H9 (cell line): ENCODE data around the gene SLC51B. TPM values are rescaled to one million over a fixed set of nuclear protein-coding genes. Genes with fewer than 3 reads are reported as not detected.

Experiments
- DNase-seq: peaks from one replicate; pipeline ENCODE4 v3.0.0-alpha.2; 2017
- H2AFZ ChIP-seq: one replicate; pipeline ENCODE4 v1.6.1; 2013; ENCODE audit warnings: mild to moderate bottlenecking, low read length, control low read depth, moderate library complexity
- H2AK5ac ChIP-seq: 2 replicates; pipeline ENCODE4 v1.6.1; 2013; ENCODE audit warnings: low read length, control low read depth, mixed read lengths; ENCODE audit not compliant: insufficient read length
- H2BK120ac ChIP-seq: one replicate; pipeline ENCODE4 v1.6.1; 2013; ENCODE audit warnings: low read depth, mild to moderate bottlenecking, low read length, control low read depth, inconsistent platforms; ENCODE audit not compliant: poor library complexity, severe bottlenecking
- H2BK12ac ChIP-seq: 2 replicates; pipeline ENCODE4 v1.6.1; 2013; ENCODE audit warnings: low read length, control low read depth, mixed read lengths, low read depth; ENCODE audit not compliant: insufficient read length
- H2BK15ac ChIP-seq: 2 replicates; pipeline ENCODE4 v1.6.1; 2013; ENCODE audit warnings: low read depth, low read length, control low read depth
- H2BK20ac ChIP-seq: one replicate; pipeline ENCODE4 v1.6.1; 2013; ENCODE audit warnings: low read depth, mild to moderate bottlenecking, low read length, control low read depth, inconsistent platforms; ENCODE audit not compliant: poor library complexity, severe bottlenecking
- H2BK5ac ChIP-seq: 2 replicates; pipeline ENCODE4 v1.6.1; 2013; ENCODE audit warnings: low read length, control low read depth, mixed read lengths; ENCODE audit not compliant: insufficient read length
- H3K14ac ChIP-seq: 2 replicates; pipeline ENCODE4 v1.6.1; 2013; ENCODE audit warnings: low read length, control low read depth; ENCODE audit not compliant: insufficient read depth
- H3K18ac ChIP-seq: 2 replicates; pipeline ENCODE4 v1.6.1; 2013; ENCODE audit warnings: low read depth, mild to moderate bottlenecking, mixed read lengths, low read length, control low read depth; ENCODE audit not compliant: insufficient read length
- H3K23ac ChIP-seq: 2 replicates; pipeline ENCODE4 v1.6.1; 2013; ENCODE audit warnings: low read length, control low read depth, mixed read lengths, low read depth; ENCODE audit not compliant: insufficient read length
- H3K23me2 ChIP-seq: 2 replicates; pipeline ENCODE4 v1.6.1; 2013; ENCODE audit warnings: low read depth, mild to moderate bottlenecking, mixed read lengths, low read length, control low read depth; ENCODE audit not compliant: insufficient read length, poor library complexity, severe bottlenecking
- H3K27ac ChIP-seq: 2 replicates; pipeline ENCODE4 v1.5.1; 2013; ENCODE audit warnings: low read length, control low read depth, mixed read lengths, low read depth; ENCODE audit not compliant: insufficient read length
- H3K27me3 ChIP-seq: 2 replicates; pipeline ENCODE4 v1.6.1; 2013; ENCODE audit warnings: low read length, control low read depth, inconsistent platforms; ENCODE audit not compliant: insufficient read depth
- H3K4ac ChIP-seq: 2 replicates; pipeline ENCODE4 v1.6.1; 2013; ENCODE audit warnings: low read depth, mild to moderate bottlenecking, control low read depth, inconsistent platforms, low read length, moderate library complexity
- H3K4me1 ChIP-seq: 2 replicates; pipeline ENCODE4 v1.6.1; 2013; ENCODE audit warnings: low read length, control low read depth, inconsistent platforms; ENCODE audit not compliant: insufficient read depth
- H3K4me2 ChIP-seq: 2 replicates; pipeline ENCODE4 v1.6.1; 2013; ENCODE audit warnings: low read length, control low read depth, mixed read lengths; ENCODE audit not compliant: insufficient read length, insufficient read depth
- H3K56ac ChIP-seq: 2 replicates; pipeline ENCODE4 v1.6.1; 2013; ENCODE audit warnings: low read depth, mild to moderate bottlenecking, mixed read lengths, low read length, control low read depth; ENCODE audit not compliant: insufficient read length
- H3K79me1 ChIP-seq: 2 replicates; pipeline ENCODE4 v1.6.1; 2013; ENCODE audit warnings: low read depth, mild to moderate bottlenecking, moderate library complexity, low read length, control low read depth, inconsistent platforms; ENCODE audit not compliant: insufficient read depth, poor library complexity, severe bottlenecking
- H3K79me2 ChIP-seq: 2 replicates; pipeline ENCODE4 v1.6.1; 2013; ENCODE audit warnings: low read length, control low read depth, inconsistent platforms; ENCODE audit not compliant: insufficient read depth
- H3K9ac ChIP-seq: 2 replicates; pipeline ENCODE4 v1.6.1; 2013; ENCODE audit warnings: low read length, control low read depth, mixed read lengths; ENCODE audit not compliant: insufficient read length; ENCODE audit errors: extremely low read depth
- H3K9me3 ChIP-seq: one replicate; pipeline ENCODE4 v1.6.1; 2013; ENCODE audit warnings: low read depth, low read length, inconsistent platforms; ENCODE audit not compliant: control insufficient read depth
- H3T11ph ChIP-seq: one replicate; pipeline ENCODE4 v1.6.1; 2013; ENCODE audit warnings: mild to moderate bottlenecking, low read length, control low read depth, inconsistent platforms
- H4K20me1 ChIP-seq: one replicate; pipeline ENCODE4 v1.6.1; 2013; ENCODE audit not compliant: control insufficient read depth, insufficient read length, insufficient read depth
- H4K5ac ChIP-seq: 2 replicates; pipeline ENCODE4 v1.6.1; 2013; ENCODE audit warnings: low read depth, mild to moderate bottlenecking, mixed read lengths, low read length, control low read depth; ENCODE audit not compliant: insufficient read length
- H4K8ac ChIP-seq: replicated peaks from 2 replicates; pipeline ENCODE4 v1.6.1; 2013; ENCODE audit warnings: low read length, control low read depth, mixed read lengths, low read depth; ENCODE audit not compliant: insufficient read length
- H4K91ac ChIP-seq: 2 replicates; pipeline ENCODE4 v1.6.1; 2013; ENCODE audit warnings: low read depth, mild to moderate bottlenecking, moderate library complexity, mixed read lengths, low read length, control low read depth; ENCODE audit not compliant: insufficient read length
- H3K27ac Mint-ChIP-seq, 3 experiments: 2 replicates in 2 of 3; 3 replicates in 1 of 3; pipeline ENCODE4 v1.8.0; 2020 to 2021; ENCODE audit warnings: mixed read lengths in 3 of 3, mild to moderate bottlenecking in 1 of 3, moderate library complexity in 1 of 3
- H3K27me3 Mint-ChIP-seq: 2 replicates; pipeline ENCODE4 v1.8.0; 2021; ENCODE audit warnings: low read depth, mild to moderate bottlenecking, moderate library complexity, mixed read lengths
- H3K36me3 Mint-ChIP-seq, 3 experiments: 2 replicates in 2 of 3; 3 replicates in 1 of 3; pipeline ENCODE4 v1.8.0; 2020 to 2021; ENCODE audit warnings: low read depth in 3 of 3, mixed read lengths in 3 of 3; ENCODE audit not compliant: insufficient read depth in 1 of 3
- H3K4me1 Mint-ChIP-seq, 2 experiments: 2 replicates each; pipeline ENCODE4 v1.8.0; 2020; ENCODE audit warnings: mixed read lengths in 2 of 2
- H3K4me3 Mint-ChIP-seq, 2 experiments: 2 replicates in 1 of 2; 3 replicates in 1 of 2; pipeline ENCODE4 v1.8.0; 2020 to 2021; ENCODE audit warnings: mild to moderate bottlenecking in 2 of 2, mixed read lengths in 2 of 2, moderate library complexity in 1 of 2
- H3K9me3 Mint-ChIP-seq, 2 experiments: 2 replicates in 1 of 2; 3 replicates in 1 of 2; pipeline ENCODE4 v1.8.0; 2020; ENCODE audit warnings: mild to moderate bottlenecking in 2 of 2, mixed read lengths in 2 of 2, moderate library complexity in 1 of 2
- CTCF ChIP-seq: fragments of 200-600 bp; sonication (generic); conservative IDR thresholded peaks from 3 replicates; pipeline ENCODE4 v1.8.0; 2021; ENCODE audit warnings: antibody characterized with exemption, mild to moderate bottlenecking
- WGBS: extraction: QIAGEN DNeasy Blood & Tissue Kit; methylation state at CpG from one replicate; pipeline ENCODE4 v1.1.7; 2013; ENCODE audit warnings: missing lambda C conversion rate, low lambda C conversion rate, mixed read lengths; ENCODE audit not compliant: insufficient read length; ENCODE audit errors: extremely low coverage; 5-methylcytosine and 5-hydroxymethylcytosine counted together
- total RNA-seq: library from RNA; stranded (reverse); gene quantifications from 2 replicates; pipeline ENCODE4 v1.2.1, GENCODE V29; 2021

The SLC51B gene
- total RNA-seq, 1 experiment from 2014 or later = not detected

DNA sequence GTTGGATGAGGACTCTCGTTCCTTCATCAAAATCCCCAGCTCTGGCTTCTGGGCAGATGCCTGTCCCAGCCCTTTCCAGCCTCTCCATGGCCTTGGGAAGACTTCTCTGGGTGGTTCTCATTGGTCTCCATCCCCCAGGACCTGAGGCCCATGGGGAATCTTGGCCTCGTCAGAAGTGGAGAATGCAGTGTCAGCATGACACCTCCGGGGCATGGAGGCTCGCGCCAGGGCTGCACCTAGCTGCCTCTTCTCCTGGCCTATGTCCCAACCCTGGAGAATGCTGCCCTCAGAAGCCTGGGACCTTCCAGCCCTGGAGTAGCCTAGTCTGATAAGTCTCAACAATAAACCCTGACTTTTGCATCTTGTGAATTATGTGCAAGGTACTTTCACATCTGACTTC lies 34.4 kb downstream of the SLC51B start:
- peaks cover 35 to 36% of the 10 kb centered on the region in 2 experiments for H3K4me1 Mint-ChIP-seq
- peaks cover 0 to 1% (median 0%) of the 10 kb centered on the region in 3 experiments; a peak in 1 of 7 replicates for H3K36me3 Mint-ChIP-seq
- H3K27ac ChIP-seq = no peak overlapping the region
- H3K4me1 ChIP-seq = peaks cover 14% of the 10 kb centered on the region; the same call in 1 of the 2 replicates
- no peak overlapping the region for H2AFZ ChIP-seq
- H3K4me2 ChIP-seq = no peak overlapping the region
- H3K79me2 ChIP-seq = no peaks in the 10 kb centered on the region
- no peak overlapping the region for H3K14ac ChIP-seq
- no peak overlapping the region for H3K56ac ChIP-seq
- no peak overlapping the region for H3T11ph ChIP-seq
- H4K20me1 ChIP-seq = no peaks in the 10 kb centered on the region
- no peak overlapping the region for H3K23ac ChIP-seq
- H3K18ac ChIP-seq = no peak overlapping the region
- peaks cover 37% of the 10 kb centered on the region for H3K27me3 Mint-ChIP-seq
- no peak for TF ChIP-seq CTCF
- H2AK5ac ChIP-seq = no peak overlapping the region
- H3K9me3 ChIP-seq = no peaks in the 10 kb centered on the region
- H3K27ac Mint-ChIP-seq = no peak overlapping the region
- H2BK120ac ChIP-seq = no peak overlapping the region
- H2BK15ac ChIP-seq = no peak overlapping the region
- no peak overlapping the region for H2BK20ac ChIP-seq
- H3K9me3 Mint-ChIP-seq = no peaks in the 10 kb centered on the region; a peak in 2 of 5 replicates
- no peak overlapping the region for H3K4ac ChIP-seq
- H3K27me3 ChIP-seq = no peaks in the 10 kb centered on the region
- no peak overlapping the region for H2BK12ac ChIP-seq
- no peak overlapping the region for H4K91ac ChIP-seq
- H3K79me1 ChIP-seq = no peaks in the 10 kb centered on the region
- no peak overlapping the region for H2BK5ac ChIP-seq
- H3K4me3 Mint-ChIP-seq = no peak overlapping the region
- H3K23me2 ChIP-seq = no peaks in the 10 kb centered on the region
- H4K8ac ChIP-seq = no peak overlapping the region
- WGBS = no CpG with 5 or more reads among the region's 5 CpGs
- H4K5ac ChIP-seq = no peak overlapping the region
- DNase-seq = no peak
- H3K9ac ChIP-seq = no peak overlapping the region
